Stimulated activated naive CD4-positive, alpha-beta T cell (primary cell): ENCODE results near the gene TFDP3.

ENCODE experiments used
- DNase-seq, 6 experiments: peaks; one replicate each; lab custom pipeline; 2025; lab: John Stamatoyannopoulos, UW

TFDP3 gene, protein sequence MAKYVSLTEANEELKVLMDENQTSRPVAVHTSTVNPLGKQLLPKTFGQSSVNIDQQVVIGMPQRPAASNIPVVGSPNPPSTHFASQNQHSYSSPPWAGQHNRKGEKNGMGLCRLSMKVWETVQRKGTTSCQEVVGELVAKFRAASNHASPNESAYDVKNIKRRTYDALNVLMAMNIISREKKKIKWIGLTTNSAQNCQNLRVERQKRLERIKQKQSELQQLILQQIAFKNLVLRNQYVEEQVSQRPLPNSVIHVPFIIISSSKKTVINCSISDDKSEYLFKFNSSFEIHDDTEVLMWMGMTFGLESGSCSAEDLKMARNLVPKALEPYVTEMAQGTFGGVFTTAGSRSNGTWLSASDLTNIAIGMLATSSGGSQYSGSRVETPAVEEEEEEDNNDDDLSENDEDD

DNA sequence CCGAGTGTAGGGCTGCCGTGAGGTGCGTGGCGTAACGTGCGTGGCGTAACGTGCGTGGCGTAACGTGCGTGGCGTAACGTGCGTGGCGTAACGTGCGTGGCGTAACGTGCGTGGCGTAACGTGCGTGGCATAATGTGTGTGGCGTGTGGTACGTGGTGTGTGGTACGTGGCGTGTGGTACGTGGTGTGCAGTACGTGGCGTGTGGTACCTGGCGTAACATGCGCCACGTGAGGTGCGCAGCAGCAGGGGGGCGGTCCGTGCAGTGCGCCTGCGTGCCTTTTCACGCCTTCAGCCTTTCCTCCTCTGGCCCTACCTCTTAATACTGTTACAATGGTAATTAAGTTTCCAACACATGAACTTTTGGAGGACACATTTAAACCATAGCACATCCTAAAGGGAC is at the start of gene TFDP3:
TSS of gene TFDP3 (minus strand) at position 26 of the 400 bp plus-strand sequence. CDS start 95 bp downstream, outside the sequence.
- DNase-seq: no peak

DNA sequence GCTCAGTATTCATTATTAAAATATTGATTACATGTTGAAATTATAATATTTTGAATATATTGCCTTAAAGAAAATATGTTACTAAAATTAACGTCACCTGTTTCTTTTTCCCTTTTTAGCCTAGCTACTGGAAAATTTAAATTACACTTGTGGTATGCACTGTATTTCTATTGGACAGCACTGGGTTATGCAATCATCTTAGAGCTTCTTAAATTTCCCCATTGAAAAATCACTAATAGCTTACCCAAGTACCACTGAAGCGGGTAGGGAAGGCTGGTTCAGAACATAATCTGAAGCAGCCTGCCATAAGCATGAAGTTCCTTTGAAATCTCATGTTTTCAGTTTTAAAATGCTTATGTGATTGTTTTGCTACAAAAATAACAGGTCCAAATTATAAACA is 49.5 kb upstream of the TFDP3 start:
- no peak for DNase-seq

DNA sequence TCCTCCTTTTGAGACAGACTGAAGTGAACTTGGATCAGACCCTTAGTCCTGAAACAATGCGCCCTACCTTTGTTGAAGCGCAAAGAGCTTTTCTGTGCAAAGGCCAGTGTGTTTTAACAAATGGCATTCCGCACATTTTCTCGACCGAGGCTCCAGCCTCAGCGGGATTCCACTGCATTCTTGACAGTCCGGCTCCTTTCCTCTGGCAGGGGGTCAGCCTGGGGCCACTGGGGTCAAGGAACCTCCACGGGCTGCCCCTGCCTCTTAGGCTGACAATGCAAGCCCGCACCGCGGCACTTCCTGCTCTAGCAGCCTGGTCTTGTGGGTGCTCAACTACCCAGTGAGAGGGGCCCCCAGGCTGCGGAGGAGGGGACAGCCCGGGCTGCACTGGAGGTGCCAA is 47.2 kb upstream of the TFDP3 start:
- DNase-seq: no peak

DNA sequence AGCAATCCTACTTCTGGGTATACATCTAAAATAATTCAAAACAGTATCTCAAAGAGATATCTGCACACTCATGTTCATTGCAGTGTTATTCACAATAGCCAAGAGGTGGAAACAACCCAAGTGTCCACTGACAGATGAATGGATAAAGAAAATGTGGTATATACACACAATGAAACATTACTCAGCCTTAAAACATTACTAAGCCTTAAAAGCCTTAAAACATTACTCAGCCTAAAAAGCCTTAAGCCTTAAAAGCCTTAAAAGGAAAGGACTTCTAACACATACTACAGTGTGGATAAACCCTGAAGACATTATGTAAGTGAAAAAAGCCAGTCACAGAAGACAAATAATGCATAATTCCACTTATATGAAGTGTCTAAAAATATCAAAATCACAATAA is 40.3 kb upstream of the TFDP3 start:
- DNase-seq: no peak

DNA sequence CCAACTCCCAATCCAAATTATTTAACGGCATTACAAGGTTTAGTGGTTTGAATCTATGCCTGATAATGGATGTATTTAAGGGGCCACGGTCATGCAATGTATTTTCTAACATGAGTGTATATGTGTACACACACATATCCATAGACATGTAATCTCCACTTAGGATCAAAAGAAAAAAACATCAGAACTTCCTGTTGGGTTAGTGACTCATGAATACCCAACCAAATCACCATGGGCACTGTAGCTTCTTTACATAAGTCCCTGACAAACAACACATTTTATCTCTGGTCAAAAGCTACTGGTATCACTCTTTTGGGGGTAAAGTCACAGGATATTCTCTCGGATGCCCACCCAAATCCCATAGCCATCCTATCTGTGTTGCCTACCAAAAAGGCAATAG is 36.5 kb upstream of the TFDP3 start:
- no peak for DNase-seq

DNA sequence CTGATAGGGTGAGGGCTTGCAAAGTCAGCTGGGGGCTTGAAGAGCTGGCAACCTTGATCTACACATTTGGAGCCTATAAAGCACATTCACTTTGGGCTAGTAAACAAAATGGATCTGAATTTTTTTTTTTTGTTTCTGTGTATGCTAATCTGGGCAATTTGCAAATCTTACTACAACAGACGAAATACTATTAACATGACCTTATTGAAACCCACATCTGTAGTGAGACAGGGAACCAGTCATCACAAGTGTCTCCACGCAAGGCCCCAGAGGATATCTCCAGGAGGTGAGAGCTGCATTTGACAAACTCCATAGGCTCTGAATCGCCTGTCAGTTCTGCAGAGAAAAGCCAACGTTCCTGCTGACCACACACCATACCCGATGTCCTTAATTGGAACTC is 33.0 kb upstream of the TFDP3 start:
- DNase-seq: no peak

DNA sequence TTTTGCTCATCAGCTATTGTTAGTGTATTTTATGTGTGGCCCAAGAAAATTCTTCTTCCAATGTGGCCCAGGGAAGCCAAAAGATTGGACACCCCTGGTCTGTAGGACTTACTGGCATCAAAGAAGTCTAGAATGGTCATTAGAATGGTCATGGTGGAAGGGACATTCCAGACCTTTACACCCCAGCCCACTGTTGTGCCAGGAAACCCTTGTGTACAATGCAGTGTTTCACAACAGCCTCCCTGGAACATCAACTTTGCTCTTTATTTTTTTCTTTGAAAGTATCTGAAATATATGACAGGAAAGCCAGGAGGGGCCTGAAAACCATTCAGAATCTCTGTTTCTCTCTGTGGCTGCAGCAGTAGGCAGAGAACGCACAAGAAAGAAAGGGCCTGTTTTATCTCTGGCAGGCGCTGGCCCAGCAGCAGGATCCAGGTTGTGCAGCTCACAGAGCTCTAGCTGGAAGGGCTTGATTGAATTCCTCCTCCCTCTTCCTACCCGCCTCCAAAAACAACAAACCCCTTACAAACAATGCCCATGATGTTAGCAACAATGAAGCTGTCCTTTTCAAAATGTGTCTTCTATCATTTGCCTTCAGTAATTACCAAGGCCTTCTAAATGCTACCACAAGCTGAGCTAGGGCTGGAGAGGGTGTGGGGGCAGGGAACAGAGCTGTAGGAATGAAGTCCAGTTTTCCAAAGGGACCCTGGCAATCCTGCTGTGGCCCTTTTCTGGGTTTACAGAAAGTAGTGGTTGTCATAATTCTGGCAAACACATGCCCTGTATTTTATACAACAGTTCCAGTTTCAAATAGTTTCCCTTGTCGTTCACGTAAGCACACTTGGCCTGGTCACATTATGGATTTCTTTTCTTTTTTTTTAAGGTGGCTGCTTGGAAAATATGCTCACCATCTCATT is 32.3 kb upstream of the TFDP3 start:
- no peak for DNase-seq

DNA sequence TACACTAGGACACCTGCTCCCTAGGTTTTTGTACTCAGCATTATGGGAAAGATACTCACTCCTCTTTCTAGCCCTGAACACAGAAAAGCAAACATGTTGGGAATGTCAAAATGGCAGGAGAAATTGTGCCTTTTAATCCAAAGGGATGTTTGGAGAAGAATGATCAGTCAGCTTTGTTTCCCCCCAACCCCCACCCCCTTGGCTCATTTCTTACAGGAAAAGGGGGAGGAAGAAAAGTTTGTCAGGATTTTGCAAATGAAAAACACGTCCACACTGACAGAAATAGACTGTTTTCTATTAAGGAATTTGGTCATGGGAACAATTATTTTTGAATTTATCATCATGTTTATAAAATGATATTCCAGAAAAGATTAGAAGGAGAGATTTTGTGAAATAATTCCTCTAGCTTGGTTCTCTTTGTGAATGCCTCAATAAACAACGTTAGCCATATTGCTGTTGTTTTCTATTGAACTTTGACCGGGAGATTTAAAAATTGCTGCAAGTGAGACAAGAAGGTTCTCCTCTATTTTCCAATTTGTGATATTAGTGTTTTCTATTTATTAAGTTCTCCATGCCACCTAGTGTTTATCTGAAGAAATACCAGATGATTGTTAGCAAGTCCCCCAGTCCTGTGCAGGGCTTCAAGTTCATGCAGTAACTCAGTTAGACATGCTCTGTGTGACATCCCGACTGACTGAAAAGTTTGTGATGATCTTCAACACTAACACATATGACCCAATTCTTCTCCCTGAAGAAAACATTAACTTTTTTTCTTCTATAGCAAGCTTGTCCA is 31.3 kb upstream of the TFDP3 start:
- no peak for DNase-seq

DNA sequence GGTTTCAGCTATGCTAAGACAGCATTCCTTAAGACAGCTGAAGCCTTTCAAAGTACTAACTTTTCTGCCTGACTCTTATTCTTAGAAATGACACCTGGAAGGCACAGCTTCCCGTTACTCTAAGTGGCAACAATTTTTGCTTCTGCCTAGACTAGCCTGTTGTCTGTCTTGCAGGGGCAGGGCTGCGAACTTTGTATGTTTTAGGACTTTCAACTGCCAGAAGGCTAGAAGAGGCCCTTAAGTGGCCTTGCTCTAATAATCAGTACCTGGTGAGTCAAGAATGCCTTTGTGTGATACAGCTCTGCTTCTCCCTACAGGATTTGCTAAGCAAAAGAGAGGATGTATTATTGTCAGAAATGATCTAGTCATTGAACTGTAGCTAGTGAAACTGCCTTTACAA is 30.0 kb upstream of the TFDP3 start:
- no peak for DNase-seq

DNA sequence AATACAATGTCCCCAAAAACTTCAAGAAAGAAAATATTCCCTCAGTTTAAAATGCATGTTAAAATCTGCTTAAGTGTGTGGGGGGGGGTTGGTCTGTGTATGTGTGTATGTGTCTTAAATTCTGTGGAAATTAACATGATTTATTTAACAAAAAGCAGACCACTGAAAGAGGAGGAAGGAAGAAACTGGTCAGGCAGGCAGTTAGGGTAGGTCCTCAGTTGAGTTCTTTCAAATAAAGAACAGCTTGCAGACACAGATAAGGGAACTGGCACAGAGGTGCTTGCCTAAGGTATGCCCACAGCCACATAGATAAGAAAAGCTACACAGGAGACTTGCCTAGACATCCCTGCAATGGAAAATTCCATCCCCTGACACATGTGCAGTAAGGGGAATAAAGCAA is 28.8 kb upstream of the TFDP3 start:
- DNase-seq: no peak

DNA sequence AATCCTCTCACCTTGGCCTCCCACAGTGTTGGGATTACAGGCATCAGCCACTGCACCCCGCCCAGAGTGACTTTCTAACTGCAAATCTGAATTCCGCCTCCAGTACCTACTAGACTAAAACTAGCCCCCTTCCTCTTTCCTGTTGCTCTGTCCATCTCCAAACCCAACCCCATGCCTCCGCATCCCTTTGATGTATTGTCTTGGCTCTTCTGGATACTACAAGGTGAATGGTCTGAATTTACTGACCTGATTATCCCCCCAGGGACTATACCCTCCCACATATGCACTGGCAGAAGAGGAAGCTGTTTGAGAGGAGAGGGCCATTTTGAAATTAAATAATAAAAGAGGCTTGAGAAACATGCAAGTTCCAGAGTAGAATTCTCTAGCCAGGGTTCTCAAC is 17.7 kb upstream of the TFDP3 start:
- DNase-seq: no peak

DNA sequence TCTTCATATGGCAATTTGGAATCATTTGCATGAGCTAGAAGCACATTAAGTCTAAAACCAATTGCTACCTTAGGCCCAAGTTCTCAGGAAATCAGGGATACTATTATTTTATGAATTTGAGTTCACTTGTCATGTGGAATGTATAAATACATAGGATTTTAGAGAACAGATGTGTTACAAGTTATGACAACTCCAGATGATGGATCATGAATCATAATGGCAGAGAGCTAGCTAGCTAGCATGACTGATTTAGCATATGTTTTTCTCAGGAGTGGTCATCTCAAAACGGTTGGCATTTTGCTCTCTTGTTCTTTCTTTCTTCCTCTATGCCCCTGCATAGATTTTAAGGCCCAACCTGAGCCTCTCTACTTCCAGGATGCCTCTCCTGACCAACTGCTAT is 14.2 kb upstream of the TFDP3 start:
- DNase-seq: no peak

DNA sequence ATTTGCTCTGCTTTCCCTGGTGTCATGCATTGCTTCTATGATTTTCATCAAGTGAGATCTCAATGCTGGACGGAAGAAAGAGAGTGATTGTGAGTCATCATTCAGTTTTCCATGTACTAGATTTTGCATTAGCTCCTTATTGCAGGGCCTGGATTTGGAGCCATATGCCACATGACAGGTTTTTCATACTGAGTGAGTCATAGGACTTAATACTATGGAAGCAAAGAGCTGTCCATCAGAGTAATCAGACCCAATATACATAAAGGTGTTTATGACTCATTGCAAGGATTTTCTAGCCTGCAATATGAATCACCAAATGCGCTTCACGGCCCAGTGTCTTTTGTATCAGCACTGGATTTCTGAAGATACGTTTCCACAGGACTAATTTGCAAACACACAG is 11.2 kb upstream of the TFDP3 start:
- DNase-seq: no peak

DNA sequence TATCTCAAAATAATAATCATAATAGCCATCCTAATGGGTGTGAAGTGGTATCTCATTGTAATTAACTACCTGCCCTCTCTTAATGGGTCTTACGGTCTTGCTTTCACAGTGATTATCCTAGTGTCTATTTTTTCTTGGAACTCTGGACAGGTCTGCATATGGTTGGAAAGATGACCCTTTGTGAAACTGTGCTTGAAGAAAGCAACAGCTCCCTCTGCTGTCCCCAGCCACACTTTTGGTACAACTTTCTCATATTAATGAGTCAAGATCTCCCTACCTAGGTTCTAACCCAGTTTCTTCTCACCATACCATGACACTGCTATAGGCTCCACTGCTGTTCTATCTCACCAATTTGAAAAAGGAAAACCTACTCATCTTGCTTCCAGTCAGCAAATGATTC is 2.4 kb downstream of the TFDP3 start:
- DNase-seq: no peak

DNA sequence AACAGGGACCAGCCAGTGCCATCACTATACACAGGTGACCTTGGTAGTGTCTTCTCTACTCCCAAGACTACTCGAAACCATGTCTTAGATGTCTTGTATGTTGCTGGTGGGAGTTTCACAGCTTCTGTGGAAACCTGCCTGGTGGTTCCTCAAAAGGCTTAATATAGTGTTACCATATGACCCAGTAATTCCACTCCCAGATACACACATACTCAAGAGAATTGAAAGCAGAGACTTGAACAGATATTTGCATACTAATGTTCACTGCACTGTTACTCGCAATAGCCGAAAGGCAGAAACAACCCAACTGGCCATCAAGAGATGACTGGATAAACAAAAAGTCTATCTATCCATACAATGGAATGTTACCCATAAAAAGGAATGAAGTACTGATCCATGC is 3.1 kb downstream of the TFDP3 start:
- DNase-seq: no peak

DNA sequence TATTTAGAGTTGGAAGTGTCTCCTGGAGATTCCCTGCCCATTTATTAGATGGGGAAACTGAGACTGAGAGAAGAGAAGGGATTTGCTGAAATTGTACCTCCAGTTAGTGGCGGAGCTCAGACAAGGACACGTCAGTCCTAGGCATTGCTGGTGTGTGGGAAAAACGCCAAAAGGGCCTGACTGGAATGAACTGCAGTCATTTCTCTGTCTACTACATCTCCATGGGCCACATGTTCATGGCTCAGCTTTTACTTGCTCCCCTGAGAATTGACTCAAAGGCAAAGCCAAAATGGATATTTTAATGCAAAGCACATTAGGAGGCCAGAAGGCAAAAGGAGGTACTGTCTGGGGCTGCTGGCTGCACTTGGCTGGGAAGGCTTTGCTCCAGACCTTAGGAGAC is 3.9 kb downstream of the TFDP3 start:
- no peak for DNase-seq

DNA sequence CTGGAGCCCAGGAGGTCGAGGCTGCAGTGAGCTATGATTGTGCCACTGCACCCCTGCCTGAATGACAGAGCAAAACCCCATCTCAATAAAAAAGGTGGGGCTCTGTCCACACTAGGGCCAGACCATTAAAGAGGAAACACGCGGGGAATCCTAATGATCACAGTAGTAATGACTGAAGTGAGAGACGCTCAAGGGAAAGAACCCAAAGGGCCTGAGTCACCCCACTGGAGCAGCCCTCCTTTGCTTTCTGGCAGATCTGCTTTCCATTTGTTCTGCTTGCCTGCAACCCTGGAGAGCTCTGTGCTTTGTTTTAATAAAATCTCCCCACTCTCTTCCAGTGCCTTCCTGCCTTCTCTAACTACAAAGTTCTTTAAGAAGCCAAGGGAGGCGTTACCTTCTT is 5.0 kb downstream of the TFDP3 start:
- DNase-seq: no peak

DNA sequence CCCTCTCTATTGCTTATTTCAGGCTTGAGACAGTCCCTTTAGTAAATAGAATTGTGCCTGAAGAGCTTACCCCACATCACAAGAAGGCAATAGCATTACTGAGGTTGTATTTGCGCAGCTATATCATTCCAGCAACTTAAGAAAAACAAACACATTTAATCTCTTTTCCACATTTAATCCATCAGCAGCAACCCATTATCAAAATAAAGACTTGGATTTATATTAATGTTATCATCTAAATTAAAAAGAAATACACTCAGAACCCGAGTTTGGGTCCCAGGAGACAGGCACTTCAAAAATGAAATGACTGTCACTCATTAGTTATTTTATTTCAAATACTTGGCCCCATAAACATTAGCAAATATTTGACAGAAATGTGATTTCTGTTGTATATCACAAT is 10.4 kb downstream of the TFDP3 start:
- DNase-seq: no peak

DNA sequence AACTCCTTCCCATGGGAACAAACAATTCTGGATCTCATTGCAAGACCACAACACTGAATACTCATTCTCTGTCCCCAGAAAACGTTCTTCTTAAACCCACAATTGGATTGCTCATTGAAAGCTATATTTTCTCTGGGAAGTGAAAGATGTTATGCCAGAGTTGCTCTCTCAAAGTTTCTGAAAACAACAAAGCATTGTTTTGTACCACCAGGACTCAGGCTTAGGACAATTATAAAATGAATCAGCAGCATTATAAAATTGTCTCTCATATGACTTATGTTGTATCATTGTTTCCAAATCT is 26.5 kb downstream of the TFDP3 start:
- DNase-seq: no peak

DNA sequence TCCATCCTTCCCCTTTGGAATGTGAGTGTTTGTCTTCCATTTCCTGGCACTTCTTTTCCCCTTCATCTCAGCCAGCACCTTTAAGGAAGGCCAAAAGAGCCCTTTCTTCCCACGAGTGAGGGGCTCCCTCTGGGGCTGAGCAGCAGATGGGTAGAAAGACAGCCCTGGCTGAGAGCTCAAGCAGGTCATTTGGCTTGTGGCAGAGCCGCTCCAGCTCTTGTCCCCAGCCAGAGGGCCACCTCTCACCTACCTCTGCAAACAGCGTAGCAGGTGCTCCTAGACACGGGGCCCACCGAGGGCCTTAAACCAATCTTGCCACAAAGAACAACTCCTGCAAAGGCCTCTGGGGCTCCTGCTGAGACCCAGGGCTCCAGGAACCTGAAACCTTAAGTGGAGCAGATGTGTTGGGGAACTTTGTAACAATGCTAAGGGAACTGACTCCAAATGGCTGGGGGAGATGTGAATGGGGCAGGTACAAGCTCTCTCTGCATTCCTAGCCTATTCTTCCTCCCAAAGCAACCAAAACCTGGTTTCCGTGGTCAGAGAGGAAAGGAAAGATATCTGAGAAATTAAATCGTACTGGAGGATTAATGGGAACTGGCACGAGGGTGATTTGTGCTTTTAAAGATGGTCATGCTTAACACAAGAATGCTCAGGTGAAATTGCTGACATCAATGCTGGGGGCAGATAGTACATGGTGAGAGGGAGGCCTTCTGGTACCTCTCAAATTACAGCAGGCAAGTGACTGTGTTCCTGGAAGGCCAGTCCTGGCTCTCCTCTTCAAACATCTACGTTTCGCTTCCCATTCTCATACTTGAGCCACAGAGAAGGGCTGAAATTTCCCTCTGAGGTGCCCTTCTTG is 27.0 kb downstream of the TFDP3 start:
- no peak for DNase-seq

DNA sequence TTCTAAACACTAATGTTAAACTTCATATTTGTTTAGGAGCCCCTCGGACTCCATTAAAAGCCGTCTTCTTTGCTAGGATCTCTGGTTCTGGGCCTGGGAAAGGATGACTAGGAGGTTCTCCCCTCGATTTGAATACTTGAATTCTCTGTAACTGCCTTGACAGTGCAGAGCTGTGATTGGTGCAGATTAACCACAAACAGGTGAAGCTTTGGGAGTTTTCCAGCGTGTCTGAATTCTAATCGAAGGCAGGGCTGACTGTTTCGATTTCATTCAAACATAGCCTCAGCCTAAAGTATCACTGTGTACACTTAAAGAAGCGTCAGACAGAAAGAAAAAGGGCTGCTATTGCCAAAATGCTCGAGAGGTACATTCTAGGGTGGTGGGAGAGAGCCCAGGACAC is 29.0 kb downstream of the TFDP3 start:
- DNase-seq: no peak

DNA sequence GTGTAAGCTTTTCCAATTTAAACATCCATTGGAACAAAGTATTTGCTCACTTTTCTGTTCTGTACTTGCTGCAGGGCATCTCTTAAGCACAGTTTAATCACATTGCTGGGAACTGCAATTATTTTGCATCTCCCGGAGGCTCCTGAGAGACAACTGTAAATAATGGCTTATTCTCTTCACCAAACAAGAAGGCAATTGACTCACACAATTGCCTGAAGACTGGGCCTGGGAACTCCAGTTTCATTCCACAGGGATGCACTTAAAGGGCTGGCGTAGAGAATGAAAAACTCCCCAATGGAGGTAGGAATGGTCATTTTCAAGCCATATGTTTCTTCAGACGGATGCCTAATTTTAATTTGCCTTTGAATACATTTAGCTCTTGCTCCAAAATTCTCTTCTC is 29.5 kb downstream of the TFDP3 start:
- DNase-seq: no peak
